Measurements from ENCODE around the gene ATXN3L.

ATXN3L gene

GRCh38 chrX:13270360-13270759 is 49.5 kb downstream of the ATXN3L start:
- no peak overlapping the region for H3K9ac ChIP-seq (ENCODE audit: low read depth, low read length, poor library complexity, severe bottlenecking)
- H3K36me3 ChIP-seq (ENCODE audit: insufficient read depth, low read length): no peaks in the 10 kb centered on the region
- H2AFZ ChIP-seq (ENCODE audit: low read length): no peak overlapping the region
- H3K79me2 ChIP-seq (ENCODE audit: insufficient read depth, low read length): no peaks in the 10 kb centered on the region
- no peak overlapping the region for H3K4me2 ChIP-seq (ENCODE audit: low read depth, low read length, poor library complexity, severe bottlenecking)
- no peaks in the 10 kb centered on the region for H3K9me3 ChIP-seq (ENCODE audit: insufficient read depth, low read depth, low read length)
- H3K4me1 ChIP-seq (ENCODE audit: insufficient read depth, low read length, poor library complexity, severe bottlenecking): no peaks in the 10 kb centered on the region
- no peak overlapping the region for H3K4me3 ChIP-seq (ENCODE audit: low read length, poor library complexity, severe bottlenecking)
- no peaks in the 10 kb centered on the region for H3K27me3 ChIP-seq (ENCODE audit: insufficient read depth, low read length, poor library complexity, severe bottlenecking)
- no peak for TF ChIP-seq CTCF (conservative IDR thresholded peaks at IDR 0.05; ENCODE audit: low read length)
- TF ChIP-seq EZH2phosphoT487 (IDR thresholded peaks at IDR 0.05; ENCODE audit: borderline replicate concordance): no peak
- H3F3A ChIP-seq (ENCODE audit: low read depth): no peaks in the 10 kb centered on the region
- no peaks in the 10 kb centered on the region for H3K9me2 ChIP-seq (replicated peaks; ENCODE audit: low read depth, low read length)
- H4K20me1 ChIP-seq (ENCODE audit: insufficient read depth, low read length, poor library complexity, severe bottlenecking): no peaks in the 10 kb centered on the region

- Histone ChIP-seq H4K20me1 (ENCODE audit: insufficient read depth, low read length, poor library complexity, severe bottlenecking) (no peaks in the 10 kb centered on the region), H3K4me3 (ENCODE audit: low read length, poor library complexity, severe bottlenecking) (no peak overlapping the region), H3F3A (ENCODE audit: low read depth) (no peaks in the 10 kb centered on the region), H3K79me2 (ENCODE audit: insufficient read depth, low read length) (no peaks in the 10 kb centered on the region), H3K4me1 (ENCODE audit: insufficient read depth, low read length, poor library complexity, severe bottlenecking) (no peaks in the 10 kb centered on the region), H3K9me2 (replicated peaks; ENCODE audit: low read depth, low read length) (no peaks in the 10 kb centered on the region), H3K9ac (ENCODE audit: low read depth, low read length, poor library complexity, severe bottlenecking) (no peak overlapping the region), H3K4me2 (ENCODE audit: low read depth, low read length, poor library complexity, severe bottlenecking) (no peak overlapping the region), H2AFZ (ENCODE audit: low read length) (no peak overlapping the region), H3K27me3 (ENCODE audit: insufficient read depth, low read length, poor library complexity, severe bottlenecking) (no peaks in the 10 kb centered on the region), H3K9me3 (ENCODE audit: insufficient read depth, low read depth, low read length) (no peaks in the 10 kb centered on the region), H3K36me3 (ENCODE audit: insufficient read depth, low read length) (no peaks in the 10 kb centered on the region)
- TF ChIP-seq EZH2phosphoT487 (IDR thresholded peaks at IDR 0.05; ENCODE audit: borderline replicate concordance) (no peak), CTCF (conservative IDR thresholded peaks at IDR 0.05; ENCODE audit: low read length) (no peak)
Measured at GRCh38 chrX:13268874-13269273, 51.0 kb downstream of the ATXN3L start.
